Raji (cell line): ENCODE measurements around the gene CAMK2A.

Experiments
- POLR2A ChIP-seq: IDR thresholded peaks from 2 replicates; pipeline ENCODE4 v1.6.1; 2011; ENCODE audit warnings: low read depth, low read length, control low read depth; ENCODE audit not compliant: insufficient read depth

The CAMK2A gene

DNA sequence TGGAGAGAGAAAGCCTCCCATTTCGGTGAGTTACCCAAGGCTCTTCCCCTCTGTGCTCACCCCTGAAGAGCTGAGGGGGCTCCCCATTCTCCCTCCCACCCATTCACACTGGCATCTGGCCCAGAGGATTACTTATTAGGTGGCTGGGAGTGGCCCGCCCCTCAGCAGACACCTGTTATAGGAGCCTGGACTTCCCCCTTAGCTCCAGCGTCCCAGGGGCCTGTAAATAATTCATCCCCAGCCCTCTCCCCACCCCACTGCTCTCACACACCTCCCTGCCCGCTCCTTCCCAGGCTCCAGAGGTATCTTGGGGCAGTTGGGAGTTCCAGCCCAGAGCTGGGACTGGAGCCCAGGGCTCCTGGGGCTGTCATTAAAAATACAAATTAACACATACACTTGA lies 111.3 kb downstream of the CAMK2A start:
- no peak for TF ChIP-seq POLR2A

DNA sequence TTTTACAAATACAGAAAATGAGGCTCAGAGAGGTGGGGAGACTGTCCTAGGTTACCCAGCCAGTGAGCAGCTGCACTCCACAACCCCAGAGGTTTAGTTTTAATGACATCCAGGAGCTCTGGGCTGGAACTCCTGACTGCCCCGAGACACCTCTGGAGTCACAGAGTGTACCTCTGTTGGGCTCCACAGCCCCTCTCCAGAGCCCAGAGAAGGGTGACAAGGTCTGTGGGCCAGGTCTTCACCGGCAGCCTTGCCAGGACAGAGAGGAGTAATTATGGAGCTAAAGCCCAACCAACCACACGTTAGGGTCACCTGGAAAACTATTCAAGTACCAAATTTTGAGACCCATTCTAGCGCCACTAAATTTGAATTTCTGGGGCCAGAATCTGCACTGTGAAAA lies 111.9 kb downstream of the CAMK2A start:
- TF ChIP-seq POLR2A: no peak

DNA sequence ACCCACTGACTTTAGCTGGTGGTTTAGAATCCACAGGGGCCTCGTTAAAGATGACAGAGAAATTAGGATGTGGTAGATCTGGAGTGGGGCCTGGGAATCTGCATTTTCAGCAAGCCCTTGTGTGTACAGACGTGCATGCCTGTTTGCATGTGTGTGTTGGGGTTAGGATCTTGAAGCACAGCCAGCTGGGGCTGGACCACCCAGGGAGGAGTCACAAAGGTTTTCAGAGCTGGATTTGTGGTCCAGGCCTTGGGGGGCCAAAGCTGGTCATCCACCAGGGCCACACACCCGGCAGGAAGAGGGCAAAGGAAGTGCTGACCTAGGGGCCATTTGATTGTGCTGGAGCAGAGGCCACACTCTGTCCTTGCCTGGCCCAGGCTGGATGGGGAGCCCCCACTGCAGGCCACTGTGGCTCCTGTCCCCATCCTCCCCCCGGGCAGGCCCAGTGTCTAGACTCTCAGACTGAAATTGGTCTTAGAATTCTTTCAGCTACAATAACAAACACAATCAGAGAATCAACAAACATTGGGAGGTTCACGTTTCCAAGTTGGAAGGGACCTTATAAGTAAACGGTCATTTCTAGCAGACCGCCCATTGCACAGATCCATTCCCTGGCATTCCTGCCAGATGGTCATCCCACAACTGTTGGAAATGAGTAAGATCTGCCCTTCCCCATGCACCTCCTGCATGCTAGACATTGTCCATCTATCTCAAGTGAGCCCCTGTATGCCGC lies 112.7 kb downstream of the CAMK2A start:
- no peak for TF ChIP-seq POLR2A

DNA sequence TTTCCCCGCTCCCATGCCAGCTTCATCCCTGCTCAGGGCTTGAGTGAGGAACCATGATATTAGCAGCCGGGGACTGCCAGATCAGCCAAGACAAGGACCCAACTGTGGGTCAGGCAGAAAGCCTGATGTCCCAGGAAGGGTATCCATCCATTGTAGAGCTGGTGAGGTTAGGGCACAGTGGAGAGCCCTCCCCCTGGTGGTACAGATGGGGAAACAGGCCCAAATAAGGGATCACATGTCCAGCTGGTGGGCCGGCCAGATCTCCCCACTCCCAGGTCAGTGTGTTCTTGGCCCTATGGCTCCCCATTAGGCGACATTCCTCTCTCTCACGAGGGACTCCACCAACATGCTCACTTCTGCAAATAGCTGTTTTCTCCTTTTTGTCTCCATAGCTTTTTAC lies 114.0 kb downstream of the CAMK2A start:
- TF ChIP-seq POLR2A: no peak

DNA sequence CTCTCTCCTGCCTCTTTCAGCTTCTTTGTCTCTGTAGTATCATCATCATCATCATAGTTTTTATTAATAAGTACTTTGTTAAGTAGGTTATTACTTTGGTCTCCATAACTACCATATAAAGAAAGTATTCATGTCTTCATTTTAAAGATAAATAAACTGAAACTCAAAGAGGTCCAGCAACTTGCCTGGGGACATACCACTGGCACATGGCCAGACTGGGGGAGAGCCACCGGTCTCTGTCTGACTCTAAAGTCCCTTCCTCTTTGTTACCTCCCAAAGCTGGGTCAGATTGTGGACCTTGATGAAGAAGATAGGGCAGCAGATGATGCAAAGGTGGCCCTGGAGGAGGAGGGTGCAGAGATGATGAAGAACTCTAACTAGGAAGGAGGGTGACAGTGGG lies 114.5 kb downstream of the CAMK2A start:
- TF ChIP-seq POLR2A: no peak

DNA sequence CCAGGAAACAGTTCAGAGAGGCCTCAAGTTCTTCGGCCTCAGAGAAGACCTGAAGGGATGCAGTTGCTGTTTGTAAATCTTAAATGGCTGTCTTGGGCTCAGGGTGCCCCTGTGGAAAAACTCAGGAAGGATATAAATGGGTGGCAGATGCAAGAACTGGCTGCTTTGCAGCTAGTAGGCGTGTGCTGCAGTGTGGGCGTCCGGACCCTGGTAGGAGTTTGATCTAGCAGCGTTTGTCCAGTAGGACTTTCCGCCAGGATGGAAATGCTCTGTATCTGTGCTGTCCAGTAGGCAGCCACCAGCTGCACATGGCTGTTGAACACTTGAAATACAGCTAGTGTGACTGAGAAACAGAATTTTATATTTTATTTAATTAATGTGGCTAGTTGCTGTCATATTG lies 115.3 kb downstream of the CAMK2A start:
- TF ChIP-seq POLR2A: no peak

DNA sequence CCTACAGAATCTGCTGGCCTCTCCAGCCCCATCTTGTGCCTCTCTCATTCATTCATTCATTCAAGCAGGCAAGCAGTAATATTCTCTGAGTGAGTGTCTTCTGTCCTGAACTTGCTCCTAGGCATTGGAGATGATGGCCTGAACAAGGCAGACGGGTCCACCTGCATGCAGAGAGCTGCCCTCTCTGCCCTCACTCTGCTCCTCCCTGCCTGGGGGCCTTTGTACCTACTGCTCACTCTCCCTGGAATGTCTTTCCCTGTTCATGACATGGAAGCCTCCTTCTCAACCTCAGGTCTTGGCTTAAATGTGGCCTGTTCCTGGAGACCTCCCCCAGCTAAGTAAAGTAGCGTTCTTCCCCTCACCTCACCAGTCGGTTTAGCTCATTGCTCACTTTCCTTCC lies 116.4 kb downstream of the CAMK2A start:
- no peak for TF ChIP-seq POLR2A

DNA sequence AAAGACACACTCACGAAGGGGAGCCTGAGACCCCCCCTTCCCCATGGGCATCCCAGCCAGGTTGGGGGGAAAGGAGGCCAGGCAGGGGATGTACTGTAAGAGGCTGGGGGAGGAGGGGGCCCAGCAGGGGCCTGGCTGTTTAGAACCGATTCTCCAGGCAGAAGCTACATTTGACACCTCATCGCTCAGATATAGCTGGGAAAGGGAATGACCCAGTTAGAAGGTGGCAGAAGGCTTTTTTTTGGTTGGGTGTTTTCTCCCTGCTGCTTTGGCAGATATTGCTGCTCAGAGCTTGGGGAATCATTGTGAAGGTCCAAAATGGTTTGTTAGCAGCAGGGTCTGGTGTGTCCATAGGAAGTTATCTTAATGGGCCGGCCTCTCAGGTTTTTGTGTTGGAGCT lies 117.0 kb downstream of the CAMK2A start:
- TF ChIP-seq POLR2A: no peak

DNA sequence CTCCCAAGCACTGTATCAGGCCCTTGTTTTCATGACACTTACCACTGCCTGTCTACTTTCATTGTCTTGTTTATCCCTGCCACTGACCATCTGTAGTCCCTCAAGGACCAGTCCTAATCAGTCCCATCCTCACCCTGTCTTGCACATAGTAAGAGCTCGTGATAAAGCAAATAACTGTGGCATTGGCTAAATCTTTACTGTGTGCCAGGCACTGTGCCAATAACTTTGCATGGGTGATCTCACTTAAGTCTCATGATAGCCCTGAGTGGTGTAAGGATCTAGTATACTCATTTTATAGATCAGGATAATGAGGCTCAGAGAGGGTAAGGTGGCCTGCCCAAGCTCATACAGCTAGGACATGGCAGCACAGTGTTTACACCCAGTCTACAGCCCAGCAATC lies 117.4 kb downstream of the CAMK2A start:
- no peak for TF ChIP-seq POLR2A
